ENCODE results near the gene JMJD8. TPM values are rescaled to one million over a fixed set of nuclear protein-coding genes. Genes with fewer than 3 reads are reported as not detected.
A peak's percentile ranks its signal among the peaks of the same experiment; 100 is the strongest.

The JMJD8 gene
- total and polyA plus RNA-seq, 9 of the 15 experiments (the other 6 are each of a cell fraction or from before 2014, with no cell fraction given) = 1.2 to 50.6 (median 29.3) TPM

DNA sequence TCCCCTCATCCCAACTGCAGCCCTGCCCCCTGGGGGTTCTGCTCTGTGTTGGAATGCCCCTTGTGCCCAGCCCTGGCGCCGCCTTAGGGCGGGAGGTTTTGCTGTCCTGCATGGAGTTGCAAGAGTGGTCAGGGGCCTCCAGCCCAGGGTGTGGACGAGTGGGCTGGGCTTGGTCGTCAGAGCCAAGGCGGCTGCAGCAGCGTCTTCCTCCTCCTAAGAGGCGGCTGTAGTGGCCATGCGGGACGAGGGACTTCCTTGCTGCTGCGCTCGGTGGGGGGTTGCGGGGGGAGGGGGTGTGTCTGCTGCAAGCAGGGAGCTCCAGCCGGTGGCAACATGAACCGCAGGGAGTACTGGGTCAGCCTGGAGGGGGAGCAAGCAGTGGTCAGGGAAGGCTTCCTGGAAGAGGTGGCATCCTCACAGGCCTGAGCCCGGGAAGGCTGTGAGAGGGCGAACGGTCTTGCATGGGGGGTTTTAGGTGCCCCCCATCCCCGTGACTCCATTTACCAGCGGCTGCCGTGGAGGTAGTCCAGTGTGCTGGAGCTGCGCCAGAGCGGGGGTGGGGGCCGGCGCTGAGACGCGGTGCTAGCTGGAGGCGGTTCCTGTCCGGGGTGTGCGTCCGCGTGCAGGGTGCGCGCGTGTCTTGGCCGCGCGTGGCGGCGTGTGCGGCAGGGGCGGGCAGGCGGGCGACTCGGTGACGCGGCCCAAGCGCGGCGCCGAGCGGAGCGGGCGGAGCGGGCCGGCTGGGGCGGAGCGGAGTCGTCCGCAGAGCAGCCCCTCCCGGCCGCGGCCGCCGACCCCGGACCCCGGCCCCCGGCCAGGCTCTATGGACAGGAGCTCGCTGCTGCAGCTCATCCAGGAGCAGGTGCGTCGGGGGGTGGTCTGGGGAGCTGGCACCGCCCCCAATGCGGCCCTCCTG lies 8.9 kb downstream of the JMJD8 start, which contains the start of gene RHBDL1 (continued):
- TF ChIP-seq CREB1 (IDR thresholded peaks at IDR 0.05) (no peak; the same call in 1 of the 2 replicates), CREB1 (CRISPR knock-in tag; IDR thresholded peaks at IDR 0.05) (0 out of 2 replicates have a peak, but pooled peaks have one; percentile 35), KAT2B (IDR thresholded peaks at IDR 0.05; ENCODE audit: low read depth, low read length) (no peak), HDAC6 (IDR thresholded peaks at IDR 0.05; ENCODE audit: low read depth, low read length) (no peak), PHF8 (IDR thresholded peaks at IDR 0.05; ENCODE audit: borderline replicate concordance, low read length) (peak; percentile 42; the same call in 1 of the 2 replicates), SMAD4 (CRISPR knock-in tag; conservative IDR thresholded peaks at IDR 0.05) (peak; percentile 83), SIN3B (IDR thresholded peaks at IDR 0.05; ENCODE audit: low read depth) (no peak; the same call in 1 of the 2 replicates), ASH1L (IDR thresholded peaks at IDR 0.05; ENCODE audit: borderline replicate concordance, low read depth, partially characterized antibody) (no peak), MEF2A (IDR thresholded peaks at IDR 0.05; ENCODE audit: control insufficient read depth, low read depth, low read length) (no peak), SMARCB1 (IDR thresholded peaks at IDR 0.05; ENCODE audit: insufficient read length, low read depth) (no peak), PML (IDR thresholded peaks at IDR 0.05; ENCODE audit: low read length) (no peak), ZNF785 (CRISPR knock-in tag; IDR thresholded peaks at IDR 0.05) (no peak), ZNF354B (CRISPR knock-in tag; IDR thresholded peaks at IDR 0.05) (no peak), SAP30 (IDR thresholded peaks at IDR 0.05; ENCODE audit: borderline replicate concordance, insufficient read depth, low read depth, low read length, poor library complexity, severe bottlenecking) (no peak), PRPF4 (IDR thresholded peaks at IDR 0.05; ENCODE audit: insufficient read depth, low read depth, low read length, poor library complexity, severe bottlenecking) (no peak), KLF16 (IDR thresholded peaks at IDR 0.05) (no peak), TEAD1 (CRISPR knock-in tag; IDR thresholded peaks at IDR 0.05) (0 out of 4 replicates have a peak, but pooled peaks of 1 of the 2 experiments have one; percentile 24), FOXA3 (CRISPR knock-in tag; conservative IDR thresholded peaks at IDR 0.05 in 1 of 2, IDR thresholded peaks at IDR 0.05 in 1 of 2) (no peak)
- TF ChIP-seq, protein P1, sequence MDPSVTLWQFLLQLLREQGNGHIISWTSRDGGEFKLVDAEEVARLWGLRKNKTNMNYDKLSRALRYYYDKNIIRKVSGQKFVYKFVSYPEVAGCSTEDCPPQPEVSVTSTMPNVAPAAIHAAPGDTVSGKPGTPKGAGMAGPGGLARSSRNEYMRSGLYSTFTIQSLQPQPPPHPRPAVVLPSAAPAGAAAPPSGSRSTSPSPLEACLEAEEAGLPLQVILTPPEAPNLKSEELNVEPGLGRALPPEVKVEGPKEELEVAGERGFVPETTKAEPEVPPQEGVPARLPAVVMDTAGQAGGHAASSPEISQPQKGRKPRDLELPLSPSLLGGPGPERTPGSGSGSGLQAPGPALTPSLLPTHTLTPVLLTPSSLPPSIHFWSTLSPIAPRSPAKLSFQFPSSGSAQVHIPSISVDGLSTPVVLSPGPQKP (CRISPR knock-in tag; IDR thresholded peaks at IDR 0.05) = no peak
- TF ChIP-seq, protein P2, sequence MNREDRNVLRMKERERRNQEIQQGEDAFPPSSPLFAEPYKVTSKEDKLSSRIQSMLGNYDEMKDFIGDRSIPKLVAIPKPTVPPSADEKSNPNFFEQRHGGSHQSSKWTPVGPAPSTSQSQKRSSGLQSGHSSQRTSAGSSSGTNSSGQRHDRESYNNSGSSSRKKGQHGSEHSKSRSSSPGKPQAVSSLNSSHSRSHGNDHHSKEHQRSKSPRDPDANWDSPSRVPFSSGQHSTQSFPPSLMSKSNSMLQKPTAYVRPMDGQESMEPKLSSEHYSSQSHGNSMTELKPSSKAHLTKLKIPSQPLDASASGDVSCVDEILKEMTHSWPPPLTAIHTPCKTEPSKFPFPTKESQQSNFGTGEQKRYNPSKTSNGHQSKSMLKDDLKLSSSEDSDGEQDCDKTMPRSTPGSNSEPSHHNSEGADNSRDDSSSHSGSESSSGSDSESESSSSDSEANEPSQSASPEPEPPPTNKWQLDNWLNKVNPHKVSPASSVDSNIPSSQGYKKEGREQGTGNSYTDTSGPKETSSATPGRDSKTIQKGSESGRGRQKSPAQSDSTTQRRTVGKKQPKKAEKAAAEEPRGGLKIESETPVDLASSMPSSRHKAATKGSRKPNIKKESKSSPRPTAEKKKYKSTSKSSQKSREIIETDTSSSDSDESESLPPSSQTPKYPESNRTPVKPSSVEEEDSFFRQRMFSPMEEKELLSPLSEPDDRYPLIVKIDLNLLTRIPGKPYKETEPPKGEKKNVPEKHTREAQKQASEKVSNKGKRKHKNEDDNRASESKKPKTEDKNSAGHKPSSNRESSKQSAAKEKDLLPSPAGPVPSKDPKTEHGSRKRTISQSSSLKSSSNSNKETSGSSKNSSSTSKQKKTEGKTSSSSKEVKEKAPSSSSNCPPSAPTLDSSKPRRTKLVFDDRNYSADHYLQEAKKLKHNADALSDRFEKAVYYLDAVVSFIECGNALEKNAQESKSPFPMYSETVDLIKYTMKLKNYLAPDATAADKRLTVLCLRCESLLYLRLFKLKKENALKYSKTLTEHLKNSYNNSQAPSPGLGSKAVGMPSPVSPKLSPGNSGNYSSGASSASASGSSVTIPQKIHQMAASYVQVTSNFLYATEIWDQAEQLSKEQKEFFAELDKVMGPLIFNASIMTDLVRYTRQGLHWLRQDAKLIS (CRISPR knock-in tag; IDR thresholded peaks at IDR 0.05) = 0 out of 2 replicates have a peak, but pooled peaks have one; percentile 14
- TF ChIP-seq, protein P3, sequence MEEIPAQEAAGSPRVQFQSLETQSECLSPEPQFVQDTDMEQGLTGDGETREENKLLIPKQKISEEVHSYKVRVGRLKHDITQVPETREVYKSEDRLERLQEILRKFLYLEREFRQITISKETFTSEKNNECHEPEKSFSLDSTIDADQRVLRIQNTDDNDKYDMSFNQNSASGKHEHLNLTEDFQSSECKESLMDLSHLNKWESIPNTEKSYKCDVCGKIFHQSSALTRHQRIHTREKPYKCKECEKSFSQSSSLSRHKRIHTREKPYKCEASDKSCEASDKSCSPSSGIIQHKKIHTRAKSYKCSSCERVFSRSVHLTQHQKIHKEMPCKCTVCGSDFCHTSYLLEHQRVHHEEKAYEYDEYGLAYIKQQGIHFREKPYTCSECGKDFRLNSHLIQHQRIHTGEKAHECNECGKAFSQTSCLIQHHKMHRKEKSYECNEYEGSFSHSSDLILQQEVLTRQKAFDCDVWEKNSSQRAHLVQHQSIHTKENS (CRISPR knock-in tag; IDR thresholded peaks at IDR 0.05) = no peak

Measured in K562 (cell line).